HepG2 (cell line): ENCODE data around the gene FGA. TPM values are rescaled to one million over a fixed set of nuclear protein-coding genes. Genes with fewer than 3 reads are reported as not detected.

Experiments used
- AGO2 ChIP-seq: fragments of 200-400 bp; formaldehyde crosslinking; optimal IDR thresholded peaks from 2 replicates; pipeline ENCODE3; 2017; ENCODE audit warnings: mild to moderate bottlenecking, low read depth, low read length, moderate library complexity
- CBFB ChIP-seq: sonication (generic); formaldehyde crosslinking; IDR thresholded peaks from 2 replicates; pipeline ENCODE4 v1.4.0; 2020; ENCODE audit warnings: missing genetic modification reagents
- CTCF ChIP-seq: sonication (generic); formaldehyde crosslinking; IDR thresholded peaks from 2 replicates; pipeline ENCODE4 v1.5.0; 2020; ENCODE audit warnings: mild to moderate bottlenecking, missing genetic modification reagents, moderate library complexity
- DR1 ChIP-seq: sonication (generic); formaldehyde crosslinking; IDR thresholded peaks from 2 replicates; pipeline ENCODE4 v1.8.0; 2021; ENCODE audit warnings: mild to moderate bottlenecking, missing genetic modification reagents, inconsistent platforms
- FOXM1 ChIP-seq: sonication (generic); formaldehyde crosslinking; IDR thresholded peaks from 2 replicates; pipeline ENCODE4 v1.5.0; 2020; ENCODE audit warnings: missing genetic modification reagents
- GLMP ChIP-seq: sonication (generic); formaldehyde crosslinking; IDR thresholded peaks from 2 replicates; pipeline ENCODE4 v1.9.0; 2021; ENCODE audit warnings: missing genetic modification reagents, mild to moderate bottlenecking, borderline replicate concordance
- HIVEP1 ChIP-seq: sonication (generic); formaldehyde crosslinking; IDR thresholded peaks from 2 replicates; pipeline ENCODE4 v1.4.0; 2020; ENCODE audit warnings: mild to moderate bottlenecking, missing genetic modification reagents
- IRF9 ChIP-seq: sonication (generic); formaldehyde crosslinking; IDR thresholded peaks from 2 replicates; pipeline ENCODE4 v1.8.0; 2022; ENCODE audit warnings: missing genetic modification reagents, mild to moderate bottlenecking, borderline replicate concordance
- KAT7 ChIP-seq: IDR thresholded peaks from 2 replicates; pipeline ENCODE4 v1.6.1; 2018; ENCODE audit warnings: borderline replicate concordance, missing compliant biosample characterization
- MED1 ChIP-seq: sonication (generic); formaldehyde crosslinking; IDR thresholded peaks from 2 replicates; pipeline ENCODE4 v1.4.0; 2020; ENCODE audit warnings: missing genetic modification reagents
- MED8 ChIP-seq: sonication (generic); formaldehyde crosslinking; IDR thresholded peaks from 2 replicates; pipeline ENCODE4 v1.8.1; 2023; ENCODE audit warnings: mild to moderate bottlenecking, missing genetic modification reagents; ENCODE audit not compliant: insufficient replicate concordance
- SMYD3 ChIP-seq: sonication (generic); formaldehyde crosslinking; IDR thresholded peaks from 2 replicates; pipeline ENCODE4 v1.8.1; 2023; ENCODE audit warnings: mild to moderate bottlenecking, missing genetic modification reagents
- TCF12 ChIP-seq, 2 experiments: fragments of 450-650 bp in 1 of 2; sonication (generic) in 1 of 2; formaldehyde crosslinking in 1 of 2; IDR thresholded peaks; 2 replicates each; pipeline versions ENCODE4 v1.6.1 to v1.8.0; 2017 to 2022; ENCODE audit warnings: antibody characterized with exemption in 1 of 2, mild to moderate bottlenecking in 1 of 2, missing genetic modification reagents in 1 of 2, moderate library complexity in 1 of 2
- TCF7 ChIP-seq: sonication (generic); IDR thresholded peaks from 2 replicates; pipeline ENCODE4 v1.6.1; 2016; ENCODE audit warnings: antibody characterized with exemption, low read depth
- TEF ChIP-seq: sonication (generic); formaldehyde crosslinking; IDR thresholded peaks from 2 replicates; pipeline ENCODE4 v1.5.0; 2020; ENCODE audit warnings: missing genetic modification reagents
- ZC3H13 ChIP-seq: sonication (generic); formaldehyde crosslinking; IDR thresholded peaks from 2 replicates; pipeline ENCODE4 v1.8.1; 2023; ENCODE audit warnings: mild to moderate bottlenecking, missing genetic modification reagents, moderate library complexity
- ZKSCAN5 ChIP-seq: sonication (generic); formaldehyde crosslinking; IDR thresholded peaks from 2 replicates; pipeline ENCODE4 v1.5.1; 2020; ENCODE audit warnings: mild to moderate bottlenecking, missing genetic modification reagents
- ZNF354B ChIP-seq: sonication (generic); formaldehyde crosslinking; IDR thresholded peaks from 2 replicates; pipeline ENCODE4 v1.8.0; 2022; ENCODE audit warnings: mild to moderate bottlenecking, missing genetic modification reagents
- ZNF615 ChIP-seq: sonication (generic); formaldehyde crosslinking; IDR thresholded peaks from 2 replicates; pipeline ENCODE4 v1.5.0; 2020; ENCODE audit warnings: mild to moderate bottlenecking, missing genetic modification reagents, borderline replicate concordance
- ZNF639 ChIP-seq: conservative IDR thresholded peaks from 2 replicates; pipeline ENCODE4 v1.6.1; 2018; ENCODE audit warnings: missing genetic modification reagents
- ZNF691 ChIP-seq: sonication (generic); formaldehyde crosslinking; IDR thresholded peaks from 2 replicates; pipeline ENCODE4 v1.4.0; 2020; ENCODE audit warnings: missing genetic modification reagents, low read depth, mild to moderate bottlenecking, borderline replicate concordance
- polyA plus RNA-seq, 8 experiments: library from polyadenylated mRNA; depleted of rRNA in 3 of 8; stranded (reverse) in 7 of 8; unstranded in 1 of 8; fragments of >200 nt; fragmentation: Illumina TruSeq in 4 of 8; extraction: Trizol in 4 of 8; gene quantifications; 2 replicates each; pipeline versions ENCODE4 v1.2.1 to v1.2.3, GENCODE V29; 2011 to 2016; ENCODE audit warnings: low read depth in 4 of 8, missing spikeins in 1 of 8, mixed read lengths in 1 of 8; ENCODE audit not compliant: insufficient read depth in 1 of 8
- total RNA-seq, 5 experiments: library from RNA; depleted of rRNA; stranded (reverse); fragments of >200 nt; fragmentation: Illumina TruSeq; extraction: Trizol; gene quantifications; 2 replicates each; pipeline ENCODE4 v1.2.3, GENCODE V29; 2016; ENCODE audit warnings: low read depth in 1 of 5

FGA gene
- total and polyA plus RNA-seq, 2 of the 13 experiments (the other 11 are each of a cell fraction or from before 2014, with no cell fraction given): 640 to 1,523 TPM

- TF ChIP-seq ZNF639 (CRISPR knock-in tag) (peak; percentile 50; the same call in 1 of the 2 replicates), ZKSCAN5 (CRISPR knock-in tag) (no peak), ZNF615 (CRISPR knock-in tag) (no peak), TCF7 (peak; percentile 90), MED8 (CRISPR knock-in tag) (no peak), HIVEP1 (CRISPR knock-in tag) (no peak), GLMP (CRISPR knock-in tag) (no peak), FOXM1 (CRISPR knock-in tag) (no peak), SMYD3 (CRISPR knock-in tag) (0 out of 2 replicates have a peak, but pooled peaks have one; percentile 56), ZNF354B (no peak), MED1 (peak; percentile 97), KAT7 (CRISPR knock-in tag) (no peak), AGO2 (no peak), TEF (CRISPR knock-in tag) (peak; percentile 85), ZC3H13 (CRISPR knock-in tag) (no peak), CBFB (CRISPR knock-in tag) (peak; percentile 74), ZNF691 (CRISPR knock-in tag) (no peak), CTCF (CRISPR knock-in tag) (peak; percentile 96), DR1 (CRISPR knock-in tag) (no peak), IRF9 (CRISPR knock-in tag) (no peak), TCF12 (IDR thresholded peaks at IDR 0.05) (no peak), TCF12 (CRISPR knock-in tag; IDR thresholded peaks at IDR 0.05) (peak; percentile 72; the same call in 1 of the 2 replicates)
These were observed 30.8 kb downstream of the FGA start (continued) for GRCh38 chr4:154559494-154560418.
